Stomach (tissue), 4 donors: ENCODE results near the gene NECTIN3.

ENCODE experiments used
- CTCF ChIP-seq, 7 experiments: fragments of 450-650 bp in 4 of 7; fragments of 200-600 bp in 3 of 7; sonication (generic) in 3 of 7; IDR thresholded peaks; one replicate each; pipeline ENCODE4 v1.5.1; 2016 to 2019; ENCODE audit warnings: antibody characterized with exemption in 7 of 7, control low read depth in 2 of 7, mild to moderate bottlenecking in 1 of 7
- POLR2A ChIP-seq, 4 donors: fragments of 450-650 bp; IDR thresholded peaks; one replicate each; pipeline ENCODE4 v1.6.1; 2016; ENCODE audit warnings: antibody characterized with exemption in 4 of 4, control low read depth in 2 of 4, mild to moderate bottlenecking in 1 of 4, moderate library complexity in 1 of 4
- POLR2AphosphoS5 ChIP-seq, 3 donors: sonication (generic); formaldehyde crosslinking; IDR thresholded peaks; one replicate each; pipeline ENCODE4 v1.6.1; 2016; ENCODE audit warnings: antibody characterized with exemption in 3 of 3

- TF ChIP-seq CTCF (IDR thresholded peaks at IDR 0.05), result no peak
- no peak for TF ChIP-seq POLR2AphosphoS5 (IDR thresholded peaks at IDR 0.05)
- TF ChIP-seq POLR2A (IDR thresholded peaks at IDR 0.05), result no peak
Observed at GRCh38 chr3:111241960-111242359, 170.3 kb downstream of the NECTIN3 start.
